SK-N-MC (cell line): ENCODE measurements around the gene MMP1.

ENCODE experiments used
- EZH2 ChIP-seq: fragments of 200-600 bp; sonication (generic); IDR thresholded peaks from one replicate; pipeline ENCODE4 v1.6.1; 2017; ENCODE audit warnings: antibody characterized with exemption
- FOXP2 ChIP-seq: optimal IDR thresholded peaks from 2 replicates; pipeline ENCODE3; 2011; ENCODE audit warnings: mild to moderate bottlenecking, moderate library complexity; ENCODE audit not compliant: insufficient read depth; ENCODE audit errors: extremely low read length, control extremely low read depth

DNA sequence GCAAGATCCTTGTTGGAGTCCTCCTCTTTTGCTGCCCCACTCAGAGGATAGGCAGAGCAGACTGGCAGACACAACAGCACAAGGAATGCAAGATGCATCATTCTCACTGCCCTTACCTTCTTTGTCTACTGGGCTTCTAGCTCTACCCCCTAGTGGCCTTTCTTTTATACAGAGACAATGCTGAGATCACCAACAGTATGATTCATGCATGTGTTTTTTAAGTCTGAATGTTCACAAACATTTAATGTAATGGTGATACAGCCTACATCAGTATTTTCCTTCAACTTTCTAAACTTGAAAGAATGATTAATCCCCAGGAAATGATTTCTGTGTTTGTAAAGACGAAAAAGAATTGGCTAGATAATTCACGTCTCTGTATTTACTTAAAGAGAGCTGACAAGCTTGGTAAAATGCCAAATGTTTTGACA is 17.5 kb downstream of the MMP1 start, which contains the start of gene MMP10:
- TF ChIP-seq FOXP2, result no peak
- TF ChIP-seq EZH2, result no peak
